Measurements from ENCODE around the gene XPR1. TPM values are rescaled to one million over a fixed set of nuclear protein-coding genes. Genes with fewer than 3 reads are reported as not detected.

XPR1 gene
- total RNA-seq, 4 donors from 2014 or later, result 7.8 to 119 (median 75.3) TPM

DNA sequence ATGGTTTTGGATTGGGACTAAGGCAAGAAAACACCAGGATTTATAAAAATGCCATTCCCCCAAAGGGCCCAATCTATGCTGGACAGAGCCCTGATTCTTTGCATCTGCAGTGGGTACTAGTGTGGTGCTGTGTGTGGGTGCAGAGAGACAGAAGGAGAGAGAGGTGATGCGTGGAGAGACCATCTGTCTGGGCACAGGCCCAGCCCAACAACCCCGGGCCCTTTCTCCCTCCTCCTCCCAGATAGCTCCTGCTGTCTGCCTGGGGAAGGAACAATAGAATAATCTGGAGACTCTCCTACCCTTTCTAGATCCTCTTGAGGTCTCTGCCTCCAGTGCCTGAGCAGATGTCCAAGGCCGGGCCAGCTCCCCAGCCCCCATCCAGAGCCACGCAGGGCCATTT is 296.0 kb downstream of the XPR1 start:
- intact Hi-C loops (cut with DNase I; ENCODE audit: low total_unique reads) (no loop called here), in situ Hi-C loops (cut with MboI; ENCODE audit: low pct_ligation_motif_present in 1 of 4, low pct_unique_long_range_greater_than_20kb in 1 of 4, low sequenced_read_pairs in 3 of 4) (no loop called here)
- TF ChIP-seq, protein P1, sequence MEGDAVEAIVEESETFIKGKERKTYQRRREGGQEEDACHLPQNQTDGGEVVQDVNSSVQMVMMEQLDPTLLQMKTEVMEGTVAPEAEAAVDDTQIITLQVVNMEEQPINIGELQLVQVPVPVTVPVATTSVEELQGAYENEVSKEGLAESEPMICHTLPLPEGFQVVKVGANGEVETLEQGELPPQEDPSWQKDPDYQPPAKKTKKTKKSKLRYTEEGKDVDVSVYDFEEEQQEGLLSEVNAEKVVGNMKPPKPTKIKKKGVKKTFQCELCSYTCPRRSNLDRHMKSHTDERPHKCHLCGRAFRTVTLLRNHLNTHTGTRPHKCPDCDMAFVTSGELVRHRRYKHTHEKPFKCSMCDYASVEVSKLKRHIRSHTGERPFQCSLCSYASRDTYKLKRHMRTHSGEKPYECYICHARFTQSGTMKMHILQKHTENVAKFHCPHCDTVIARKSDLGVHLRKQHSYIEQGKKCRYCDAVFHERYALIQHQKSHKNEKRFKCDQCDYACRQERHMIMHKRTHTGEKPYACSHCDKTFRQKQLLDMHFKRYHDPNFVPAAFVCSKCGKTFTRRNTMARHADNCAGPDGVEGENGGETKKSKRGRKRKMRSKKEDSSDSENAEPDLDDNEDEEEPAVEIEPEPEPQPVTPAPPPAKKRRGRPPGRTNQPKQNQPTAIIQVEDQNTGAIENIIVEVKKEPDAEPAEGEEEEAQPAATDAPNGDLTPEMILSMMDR (IDR thresholded peaks at IDR 0.05), result no peak
- TF ChIP-seq EP300 (IDR thresholded peaks at IDR 0.05; ENCODE audit: low read depth) (no peak), POLR2AphosphoS5 (IDR thresholded peaks at IDR 0.05) (no peak), POLR2A (IDR thresholded peaks at IDR 0.05) (no peak)
- Histone ChIP-seq H3K27me3 (no peaks in the 10 kb centered on the region), H3K36me3 (no peaks in the 10 kb centered on the region), H3K9me3 (no peaks in the 10 kb centered on the region), H3K4me1 (peaks cover 18 to 33% (median 26%) of the 10 kb centered on the region in 4 donors), H3K4me3 (no peak overlapping the region), H3K27ac (peak overlapping the region; percentile 20 to 78 (median 73))
- WGBS, 2 donors (ENCODE audit: low coverage in 1 of 2), result 72% methylated on average over 4 of the region's 4 CpGs; no CpG with 5 or more reads in 1 of the 2 donors
- DNase-seq, result no peak

DNA sequence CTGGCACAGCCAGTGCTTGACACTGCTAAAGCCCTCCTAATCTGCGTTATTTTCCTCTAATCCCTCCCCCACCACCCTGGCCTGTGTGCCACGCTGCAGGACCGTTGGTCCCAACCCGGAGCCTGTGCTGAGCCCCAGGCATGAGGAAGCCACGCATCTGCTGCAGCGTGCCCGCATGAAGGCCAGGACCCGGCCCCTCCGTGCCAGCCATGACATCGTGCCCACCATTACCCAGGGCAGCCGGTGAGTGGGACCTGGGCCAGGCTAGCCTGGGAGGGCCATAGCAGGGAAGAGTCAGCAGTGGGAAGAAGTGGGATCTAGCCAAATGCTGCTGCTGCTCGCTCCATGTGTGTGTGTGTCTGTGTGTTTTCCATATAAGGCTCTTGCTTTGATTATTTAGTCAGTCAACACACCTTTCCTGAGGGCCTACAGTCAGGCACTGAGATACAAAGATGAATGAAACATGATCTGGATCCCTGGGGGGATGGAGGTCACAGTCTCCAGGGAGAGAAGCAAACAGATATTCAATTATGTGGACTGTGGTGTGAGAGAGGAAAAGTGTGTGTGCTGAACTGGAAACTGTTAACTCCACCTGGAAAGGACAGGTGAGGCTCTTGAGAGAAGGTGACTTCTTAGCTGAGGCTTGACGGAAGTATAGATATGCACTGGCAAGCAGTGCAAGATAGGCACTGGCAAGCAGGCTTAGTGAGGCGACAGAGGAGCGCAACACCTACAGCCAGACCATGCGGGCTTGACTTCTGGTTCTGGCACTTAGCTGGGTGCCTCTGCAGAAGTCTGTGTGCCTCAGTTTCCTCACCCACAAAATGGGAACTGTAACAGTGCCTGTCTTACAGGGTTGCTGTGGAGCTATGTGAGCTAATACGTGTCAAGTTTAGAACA is 296.8 kb downstream of the XPR1 start:
- Histone ChIP-seq H3K27ac (peak overlapping the region; percentile 20 to 78 (median 73)), H3K4me1 (peaks cover 18 to 33% (median 26%) of the 10 kb centered on the region in 4 donors), H3K4me3 (no peak overlapping the region), H3K36me3 (no peaks in the 10 kb centered on the region), H3K27me3 (no peaks in the 10 kb centered on the region), H3K9me3 (no peaks in the 10 kb centered on the region)
- 72 to 88% methylated on average over 1 to 17 of the region's 17 CpGs for WGBS, 2 donors (ENCODE audit: low coverage in 1 of 2)
- no peak for DNase-seq
- in situ Hi-C loops (cut with MboI; ENCODE audit: low pct_ligation_motif_present in 1 of 4, low pct_unique_long_range_greater_than_20kb in 1 of 4, low sequenced_read_pairs in 3 of 4), result no loop called here
- intact Hi-C loops (cut with DNase I; ENCODE audit: low total_unique reads), result no loop called here
- TF ChIP-seq, protein P1 (IDR thresholded peaks at IDR 0.05), result no peak
- no peak for TF ChIP-seq POLR2A (IDR thresholded peaks at IDR 0.05)
- TF ChIP-seq EP300 (IDR thresholded peaks at IDR 0.05; ENCODE audit: low read depth), result no peak
- no peak for TF ChIP-seq POLR2AphosphoS5 (IDR thresholded peaks at IDR 0.05)

DNA sequence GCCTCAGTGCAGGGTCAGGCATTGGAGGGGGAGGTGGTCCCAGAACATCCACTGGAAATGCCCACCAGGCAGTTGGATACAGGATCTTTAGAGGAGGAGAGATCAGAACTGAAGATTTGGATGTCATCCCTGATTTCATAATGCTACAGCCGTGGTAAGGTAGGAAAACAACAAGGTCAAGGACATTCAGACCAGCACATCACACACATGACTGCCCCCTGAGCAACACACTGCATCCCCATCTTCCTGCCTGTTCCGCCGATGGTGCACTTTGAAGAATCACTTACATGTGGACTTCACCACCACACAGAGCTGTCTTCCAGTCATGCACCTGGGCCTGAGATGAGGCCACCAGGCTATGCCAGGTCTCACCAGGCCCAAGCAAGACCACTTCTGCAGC is 297.6 kb downstream of the XPR1 start:
- no peak overlapping the region for H3K27ac ChIP-seq

DNA sequence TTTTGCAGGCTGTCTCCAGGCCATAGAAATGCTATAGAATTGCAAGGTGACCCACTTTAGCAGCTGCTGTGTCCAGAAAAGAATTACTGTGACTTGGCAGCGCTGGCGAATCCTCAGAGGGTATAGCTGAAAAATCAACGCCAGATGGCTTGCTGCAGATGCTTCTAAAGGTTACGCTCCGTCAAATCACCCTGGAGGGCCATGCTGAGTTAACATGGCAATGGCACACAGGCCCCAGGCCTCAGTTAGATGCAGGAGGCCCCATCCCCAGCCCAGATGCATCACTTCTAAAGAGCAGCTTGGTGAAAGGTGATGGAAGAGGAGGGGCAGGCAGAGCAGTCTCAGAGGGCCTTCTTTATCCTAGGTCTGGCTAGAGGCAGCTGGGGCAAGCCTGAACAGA is 298.9 kb downstream of the XPR1 start:
- H3K4me1 ChIP-seq, result peaks cover 16 to 27% (median 21%) of the 10 kb centered on the region in 4 donors
- H3K27ac ChIP-seq, result no peak overlapping the region
- H3K9me3 ChIP-seq, result no peaks in the 10 kb centered on the region
- in situ Hi-C loops (cut with MboI; ENCODE audit: low pct_ligation_motif_present in 1 of 4, low pct_unique_long_range_greater_than_20kb in 1 of 4, low sequenced_read_pairs in 3 of 4) (no loop called here), intact Hi-C loops (cut with DNase I; ENCODE audit: low total_unique reads) (no loop called here)
- WGBS, 2 donors (ENCODE audit: low coverage in 1 of 2), result 87 to 94% methylated on average over 4 to 5 of the region's 5 CpGs
- no peaks in the 10 kb centered on the region for H3K27me3 ChIP-seq
- H3K4me3 ChIP-seq, result no peak overlapping the region
- no peak for DNase-seq
- TF ChIP-seq, protein P1 (IDR thresholded peaks at IDR 0.05), result no peak
- TF ChIP-seq POLR2A (IDR thresholded peaks at IDR 0.05) (no peak), EP300 (IDR thresholded peaks at IDR 0.05; ENCODE audit: low read depth) (no peak), POLR2AphosphoS5 (IDR thresholded peaks at IDR 0.05) (no peak)
- H3K36me3 ChIP-seq, result no peaks in the 10 kb centered on the region

More for the DNA sequence above, 297.6 kb downstream of the XPR1 start:
- DNase-seq, result no peak
- Histone ChIP-seq H3K4me1 (peaks cover 18 to 33% (median 26%) of the 10 kb centered on the region in 4 donors), H3K36me3 (no peaks in the 10 kb centered on the region), H3K4me3 (no peak overlapping the region), H3K27me3 (no peaks in the 10 kb centered on the region), H3K9me3 (no peaks in the 10 kb centered on the region)
- in situ Hi-C loops (cut with MboI; ENCODE audit: low pct_ligation_motif_present in 1 of 4, low pct_unique_long_range_greater_than_20kb in 1 of 4, low sequenced_read_pairs in 3 of 4), result no loop called here
- WGBS, 2 donors (ENCODE audit: low coverage in 1 of 2), result 81 to 86% methylated on average over 3 of the region's 3 CpGs
- intact Hi-C loops (cut with DNase I; ENCODE audit: low total_unique reads), result no loop called here
- TF ChIP-seq, protein P1 (IDR thresholded peaks at IDR 0.05), result no peak
- no peak for TF ChIP-seq EP300 (IDR thresholded peaks at IDR 0.05; ENCODE audit: low read depth)
- no peak for TF ChIP-seq POLR2AphosphoS5 (IDR thresholded peaks at IDR 0.05)
- TF ChIP-seq POLR2A (IDR thresholded peaks at IDR 0.05), result no peak

All from transverse colon (tissue), 4 donors.